Ovary (tissue), 9 donors: ENCODE results near the gene SMIM14. TPM values are rescaled to one million over a fixed set of nuclear protein-coding genes. Genes with fewer than 3 reads are reported as not detected.

Experiments
- DNase-seq, 5 donors: peaks; one replicate each; pipeline ENCODE4 v3.0.0-alpha.2; 2019 to 2020
- H3K27ac ChIP-seq, 2 donors: fragments of 200-600 bp; one replicate each; pipeline versions ENCODE4 v1.5.1 to v1.8.0; 2019 to 2022
- H3K27me3 ChIP-seq: fragments of 200-600 bp; one replicate; pipeline ENCODE4 v1.8.0; 2022
- H3K36me3 ChIP-seq: fragments of 200-600 bp; sonication (generic); one replicate; pipeline ENCODE4 v1.5.1; 2019
- H3K4me1 ChIP-seq: one replicate; pipeline ENCODE4 v1.8.1; 2013; ENCODE audit warnings: mild to moderate bottlenecking, moderate library complexity; ENCODE audit not compliant: insufficient read depth
- H3K4me3 ChIP-seq: fragments of 200-600 bp; sonication (generic); one replicate; pipeline ENCODE4 v1.5.1; 2017
- H3K9me3 ChIP-seq, 2 donors: fragments of 200-600 bp in 1 of 2; sonication (generic) in 1 of 2; one replicate each; pipeline versions ENCODE4 v1.5.1 to v1.8.1; 2013 to 2019; ENCODE audit warnings: mild to moderate bottlenecking in 1 of 2, moderate library complexity in 1 of 2
- EP300 ChIP-seq: sonication (generic); formaldehyde crosslinking; IDR thresholded peaks from one replicate; pipeline ENCODE4 v1.6.1; 2017; ENCODE audit warnings: antibody characterized with exemption
- POLR2A ChIP-seq: fragments of 450-650 bp; IDR thresholded peaks from one replicate; pipeline ENCODE4 v1.6.1; 2017; ENCODE audit warnings: antibody characterized with exemption, mild to moderate bottlenecking, moderate library complexity
- WGBS, 3 donors: extraction: QIAGEN DNeasy Blood & Tissue Kit in 1 of 3; methylation state at CpG; one replicate each; pipeline versions ENCODE4 v1.1.5 to v1.1.7; 2013 to 2017; 5-methylcytosine and 5-hydroxymethylcytosine counted together
- intact Hi-C, 4 donors: fragments of 100-400 bp; cut with DNase I; formaldehyde crosslinking; loops; one replicate each; pipeline versions ENCODE4 v1.11.0 to v1.15.1; 2022 to 2023
- polyA plus RNA-seq, 2 donors: library from polyadenylated mRNA; stranded (reverse); fragments of 200-250 nt in 1 of 2; fragments of 350-450 nt in 1 of 2; fragmentation: Illumina TruSeq in 1 of 2; extraction: RNeasy Lipid Tissue Mini Kit (QIAGEN cat#74804) in 1 of 2; gene quantifications; one replicate each; pipeline ENCODE4 v1.2.3, GENCODE V29; 2013 to 2014
- total RNA-seq, 7 donors: library from RNA; depleted of rRNA in 2 of 7; stranded (reverse); fragments of >200 nt in 2 of 7; fragmentation: NEBNext Ultra II Directional in 3 of 7; extraction: Animal tissue kit (Norgen Biotek cat#: 25700) in 3 of 7; gene quantifications; one replicate each; pipeline versions ENCODE4 v1.1.0 to v1.2.4, GENCODE V29; 2016 to 2023
- TF ChIP-seq, protein P1 (sequence below), 3 donors: fragments of 450-650 bp in 2 of 3; fragments of 200-600 bp in 1 of 3; IDR thresholded peaks; one replicate each; pipeline versions ENCODE4 v1.5.1 to v1.8.0; 2016 to 2022; ENCODE audit warnings: antibody characterized with exemption in 3 of 3, mild to moderate bottlenecking in 1 of 3
- donor health status: DM: no; HTN: no; CAD: no; lungs with moderate emphysema.
- donor health status: DM: no; HTN: no; CAD: no.
- donor health status: Bipolar disorder and iron deficiency.
- donor health status: DM: yes; HTN: yes; CAD: no.
- donor health status: DM: no; HTN: no; CAD: no.
- donor health status: DM: yes; HTN: yes; CAD: no.

The SMIM14 gene
- total and polyA plus RNA-seq, 9 donors: 18.8 to 83.6 (median 56.9) TPM

DNA sequence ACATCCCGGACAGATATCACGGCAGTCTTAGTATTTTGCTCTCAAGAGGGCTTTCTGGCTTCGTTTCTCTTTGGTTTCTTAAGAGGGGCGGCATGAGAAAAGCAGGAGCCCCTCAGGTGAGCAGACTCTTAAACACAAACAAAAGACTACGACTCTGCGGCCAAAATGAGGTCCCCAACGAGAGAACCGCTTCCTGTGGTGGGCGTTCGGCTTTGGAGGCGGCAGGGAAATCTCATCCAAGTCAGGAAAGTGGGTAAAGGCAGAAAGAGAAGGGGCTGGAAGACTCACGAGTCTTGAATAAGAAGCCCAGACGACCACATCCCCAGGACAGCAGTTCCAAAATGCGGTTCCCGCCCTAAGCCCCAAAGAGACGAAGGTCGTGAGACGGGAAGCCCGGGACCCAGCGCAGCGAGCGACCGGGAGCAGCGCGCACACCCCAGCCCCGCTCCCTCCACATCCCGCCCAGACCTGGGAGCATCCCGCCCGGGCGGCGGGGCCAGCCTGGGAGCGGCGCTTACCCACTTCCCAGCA lies 111.8 kb downstream of the SMIM14 start:
- peaks cover 7% of the 10 kb centered on the region for H3K4me1 ChIP-seq

DNA sequence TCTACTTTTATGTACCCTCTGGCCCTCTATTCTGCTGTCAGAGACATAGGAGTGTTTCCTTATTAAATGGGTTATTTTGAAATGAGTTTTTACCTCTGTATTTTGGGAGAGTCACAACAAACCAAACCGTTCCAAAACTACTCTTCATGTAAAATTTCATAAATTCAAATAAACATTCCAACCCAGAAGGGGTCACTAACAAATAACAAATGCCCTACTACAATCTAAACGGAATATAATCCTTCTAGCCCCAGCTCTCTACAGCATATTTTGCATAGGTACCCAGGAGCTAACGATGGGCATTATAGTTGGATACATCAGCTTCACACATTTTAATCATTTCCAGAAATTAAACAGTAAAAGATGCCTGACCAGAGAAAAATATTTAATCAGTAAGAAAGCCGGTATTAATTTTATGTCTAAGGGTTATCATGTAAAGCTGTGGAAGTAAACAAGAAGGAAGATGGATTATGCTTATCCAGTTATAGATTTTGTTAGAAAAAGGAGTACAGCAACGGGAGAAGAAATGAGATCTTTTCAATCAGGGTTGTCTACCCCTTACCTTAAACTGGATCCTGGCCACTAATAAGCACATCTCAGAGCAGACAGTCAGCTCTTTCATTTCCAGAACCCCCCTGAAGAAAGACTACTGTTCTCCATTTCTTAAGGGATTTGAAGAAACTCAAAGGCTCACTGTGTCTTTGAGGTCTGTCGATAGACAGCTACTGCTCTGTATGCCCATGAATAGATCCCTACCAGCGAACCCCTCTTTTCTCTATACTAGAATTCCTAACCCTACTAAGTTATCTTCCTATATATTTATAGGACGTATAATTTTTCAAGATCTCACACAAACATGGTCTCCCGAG lies 112.6 kb downstream of the SMIM14 start:
- intact Hi-C loops: loop anchor here (2.0 to 10.0 kb wide), 3 partner anchors 109 to 113 kb away; partner anchors contain the start of gene SMIM14 (in 4 of the 4)
- Histone ChIP-seq H3K36me3 (no peaks in the 10 kb centered on the region), H3K9me3 (no peaks in the 10 kb centered on the region), H3K4me3 (peak overlapping the region; percentile 79), H3K4me1 (peaks cover 7% of the 10 kb centered on the region), H3K27me3 (no peaks in the 10 kb centered on the region), H3K27ac (peak overlapping the region; percentile 66 to 95)
- no peak for DNase-seq
- WGBS, 3 donors: 3 to 5% (median 5%) methylated on average over 9 of the region's 9 CpGs
- TF ChIP-seq POLR2A (no peak), EP300 (no peak)
- TF ChIP-seq, protein P1, sequence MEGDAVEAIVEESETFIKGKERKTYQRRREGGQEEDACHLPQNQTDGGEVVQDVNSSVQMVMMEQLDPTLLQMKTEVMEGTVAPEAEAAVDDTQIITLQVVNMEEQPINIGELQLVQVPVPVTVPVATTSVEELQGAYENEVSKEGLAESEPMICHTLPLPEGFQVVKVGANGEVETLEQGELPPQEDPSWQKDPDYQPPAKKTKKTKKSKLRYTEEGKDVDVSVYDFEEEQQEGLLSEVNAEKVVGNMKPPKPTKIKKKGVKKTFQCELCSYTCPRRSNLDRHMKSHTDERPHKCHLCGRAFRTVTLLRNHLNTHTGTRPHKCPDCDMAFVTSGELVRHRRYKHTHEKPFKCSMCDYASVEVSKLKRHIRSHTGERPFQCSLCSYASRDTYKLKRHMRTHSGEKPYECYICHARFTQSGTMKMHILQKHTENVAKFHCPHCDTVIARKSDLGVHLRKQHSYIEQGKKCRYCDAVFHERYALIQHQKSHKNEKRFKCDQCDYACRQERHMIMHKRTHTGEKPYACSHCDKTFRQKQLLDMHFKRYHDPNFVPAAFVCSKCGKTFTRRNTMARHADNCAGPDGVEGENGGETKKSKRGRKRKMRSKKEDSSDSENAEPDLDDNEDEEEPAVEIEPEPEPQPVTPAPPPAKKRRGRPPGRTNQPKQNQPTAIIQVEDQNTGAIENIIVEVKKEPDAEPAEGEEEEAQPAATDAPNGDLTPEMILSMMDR (IDR thresholded peaks at IDR 0.05): no peak

More for the DNA sequence above, 111.8 kb downstream of the SMIM14 start:
- no peaks in the 10 kb centered on the region for H3K27me3 ChIP-seq
- TF ChIP-seq EP300: peak; percentile 21
- no peak for TF ChIP-seq POLR2A
- intact Hi-C loops: loop anchor here (2.0 to 10.0 kb wide), 3 partner anchors 108 to 112 kb away; partner anchors contain the start of gene SMIM14 (in 4 of the 4)
- WGBS, 3 donors: 0% methylated on average over 30 to 33 of the region's 33 CpGs
- no peaks in the 10 kb centered on the region for H3K36me3 ChIP-seq
- DNase-seq: no peak
- H3K9me3 ChIP-seq: no peaks in the 10 kb centered on the region
- H3K27ac ChIP-seq: peak overlapping the region; percentile 66 to 95
- peak overlapping the region; percentile 79 for H3K4me3 ChIP-seq

DNA sequence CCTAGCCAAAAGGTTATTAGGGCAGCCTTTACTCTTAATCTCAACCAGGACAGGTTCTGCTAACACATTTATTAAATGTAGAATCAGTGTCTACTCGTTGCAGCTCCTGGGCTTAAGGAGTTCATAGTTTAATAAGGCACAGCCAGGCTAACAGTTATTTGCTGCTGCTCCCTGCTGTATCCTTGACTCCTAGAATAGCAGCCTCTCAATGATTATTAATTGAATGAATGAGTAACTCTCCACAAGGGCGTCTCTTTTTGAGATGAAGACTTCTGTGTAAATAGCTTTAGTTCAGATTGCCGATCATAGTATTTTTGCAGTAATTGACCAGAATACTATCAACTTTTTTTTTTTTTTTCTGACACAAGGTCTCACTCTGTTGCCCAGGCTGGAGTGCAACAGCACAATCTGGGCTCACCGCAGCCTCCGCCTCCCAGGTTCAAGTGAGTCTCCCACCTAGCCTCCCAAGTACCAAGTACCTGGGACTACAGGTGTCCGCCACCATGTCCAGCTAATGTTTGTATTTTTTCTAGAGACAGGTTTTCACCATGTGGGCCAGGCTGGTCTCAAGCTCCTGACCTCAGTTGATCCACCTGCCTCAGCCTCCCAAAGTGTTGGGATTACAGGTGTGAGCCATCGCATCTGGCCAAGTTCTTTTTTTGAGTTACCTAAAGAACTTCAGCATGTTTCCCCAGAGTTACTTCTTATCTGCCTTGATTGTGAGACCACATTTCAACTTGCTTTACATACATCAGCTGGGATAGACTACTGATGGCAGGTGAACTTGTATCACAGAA lies 114.3 kb downstream of the SMIM14 start:
- no peak for DNase-seq
- Histone ChIP-seq H3K27ac (no peak overlapping the region), H3K4me3 (no peak overlapping the region), H3K36me3 (no peaks in the 10 kb centered on the region), H3K4me1 (peaks cover 7% of the 10 kb centered on the region), H3K9me3 (no peaks in the 10 kb centered on the region), H3K27me3 (no peaks in the 10 kb centered on the region)
- TF ChIP-seq, protein P1 (IDR thresholded peaks at IDR 0.05): no peak
- TF ChIP-seq POLR2A (no peak), EP300 (no peak)
- 79 to 82% (median 79%) methylated on average over 7 of the region's 7 CpGs for WGBS, 3 donors
- intact Hi-C loops: loop anchor here in 2 of 4 donors (10.0 kb wide), 1 partner anchor 110 kb away; the partner anchor contains the start of gene SMIM14 (in 2 of the 2)

DNA sequence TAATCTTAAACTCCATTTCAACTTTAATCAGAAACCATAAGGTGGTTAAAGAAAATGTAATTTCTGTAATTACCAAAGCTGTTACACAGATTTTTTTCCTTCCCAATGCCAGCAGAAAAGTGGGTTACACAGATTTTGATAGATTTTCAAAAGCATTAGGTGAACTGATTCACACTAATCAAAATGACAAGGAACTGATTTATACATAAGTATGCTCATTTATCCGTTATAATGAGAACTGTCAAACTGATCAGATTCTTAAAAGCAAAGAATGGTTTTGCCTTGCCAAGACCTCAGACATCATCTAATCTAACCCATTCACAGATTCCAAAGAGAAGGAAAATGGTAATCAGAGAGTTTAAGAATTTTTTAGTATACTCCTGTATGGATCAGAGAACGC lies 116.6 kb downstream of the SMIM14 start:
- Histone ChIP-seq H3K27me3 (no peaks in the 10 kb centered on the region), H3K36me3 (no peaks in the 10 kb centered on the region), H3K27ac (no peak overlapping the region), H3K9me3 (no peaks in the 10 kb centered on the region), H3K4me1 (peaks cover 2% of the 10 kb centered on the region), H3K4me3 (no peak overlapping the region)
- intact Hi-C loops: loop anchor here in 2 of 4 donors (10.0 kb wide), 1 partner anchor 113 kb away; the partner anchor contains the start of gene SMIM14 (in 2 of the 2)
- DNase-seq: no peak
- 36 to 90% (median 86%) methylated on average over 2 of the region's 2 CpGs for WGBS, 3 donors
- TF ChIP-seq EP300 (no peak), POLR2A (no peak)
- TF ChIP-seq, protein P1 (IDR thresholded peaks at IDR 0.05): no peak
